GM23338 (cell line): ENCODE results near the gene ERO1B.

Experiments
- CTCF ChIP-seq, 2 experiments: fragments of 200-600 bp in 1 of 2; sonication (generic) in 1 of 2; conservative IDR thresholded peaks; 2 replicates each; pipeline versions ENCODE4 v1.5.1 to v1.6.1; 2016 to 2017; ENCODE audit warnings: antibody characterized with exemption in 2 of 2, low read depth in 2 of 2, mild to moderate bottlenecking in 2 of 2, moderate library complexity in 1 of 2
- EZH2 ChIP-seq: fragments of 200-600 bp; sonication (generic); IDR thresholded peaks from one replicate; pipeline ENCODE4 v1.8.0; 2017; ENCODE audit warnings: antibody characterized with exemption, mild to moderate bottlenecking, low read depth; ENCODE audit not compliant: unreplicated experiment
- JUNB ChIP-seq: IDR thresholded peaks from one replicate; pipeline ENCODE4 v1.6.1; 2016; ENCODE audit warnings: antibody characterized with exemption; ENCODE audit not compliant: unreplicated experiment
- POLR2AphosphoS5 ChIP-seq: IDR thresholded peaks from 2 replicates; pipeline ENCODE4 v1.6.1; 2016; ENCODE audit warnings: antibody characterized with exemption, low read depth
- STAT1 ChIP-seq: IDR thresholded peaks from one replicate; pipeline ENCODE4 v1.6.1; 2016; ENCODE audit warnings: antibody characterized with exemption; ENCODE audit not compliant: unreplicated experiment
- ZNF114 ChIP-seq: fragments of 250-450 bp; sonication (Bioruptor Pico); IDR thresholded peaks from 2 replicates; pipeline ENCODE4 v1.5.0; 2020; ENCODE audit warnings: mild to moderate bottlenecking, moderate library complexity
- ZNF331 ChIP-seq: fragments of 250-450 bp; sonication (Bioruptor Pico); IDR thresholded peaks from 2 replicates; pipeline ENCODE4 v1.5.0; 2020; ENCODE audit warnings: low read depth, mild to moderate bottlenecking, moderate library complexity
- TF ChIP-seq, protein P1 (sequence below): IDR thresholded peaks from 2 replicates; pipeline ENCODE4 v1.6.1; 2016; ENCODE audit warnings: antibody characterized with exemption
- TF ChIP-seq, protein P2 (sequence below): IDR thresholded peaks from one replicate; pipeline ENCODE4 v1.6.1; 2018; ENCODE audit warnings: antibody characterized with exemption; ENCODE audit not compliant: unreplicated experiment

DNA sequence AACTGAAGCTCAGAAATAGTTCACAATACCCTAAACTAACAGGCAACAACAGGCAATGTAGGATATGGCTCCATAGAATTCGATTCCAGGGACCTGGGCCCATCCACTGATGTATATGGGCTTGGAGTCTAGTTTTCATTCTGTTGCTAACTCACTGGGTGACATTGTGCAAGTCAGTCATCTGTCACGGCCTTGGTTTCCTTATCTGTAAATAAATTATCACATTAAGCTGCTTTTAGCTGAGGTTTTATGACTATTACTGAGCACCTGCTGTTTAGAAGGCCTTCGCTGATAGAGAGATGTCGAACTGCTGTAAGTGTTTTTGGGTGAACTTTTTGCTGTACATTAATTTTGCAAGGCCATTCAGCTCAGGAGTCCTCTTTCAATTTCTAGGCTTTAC is 22.9 kb upstream of the ERO1B start:
- TF ChIP-seq POLR2AphosphoS5 = no peak
- TF ChIP-seq CTCF (conservative IDR thresholded peaks at IDR 0.05; ENCODE audit: low read depth in 2 of 2) = no peak
- TF ChIP-seq ZNF114 (CRISPR knock-in tag) = no peak
- TF ChIP-seq STAT1 = no peak
- TF ChIP-seq EZH2 = no peak
- TF ChIP-seq, protein P1, sequence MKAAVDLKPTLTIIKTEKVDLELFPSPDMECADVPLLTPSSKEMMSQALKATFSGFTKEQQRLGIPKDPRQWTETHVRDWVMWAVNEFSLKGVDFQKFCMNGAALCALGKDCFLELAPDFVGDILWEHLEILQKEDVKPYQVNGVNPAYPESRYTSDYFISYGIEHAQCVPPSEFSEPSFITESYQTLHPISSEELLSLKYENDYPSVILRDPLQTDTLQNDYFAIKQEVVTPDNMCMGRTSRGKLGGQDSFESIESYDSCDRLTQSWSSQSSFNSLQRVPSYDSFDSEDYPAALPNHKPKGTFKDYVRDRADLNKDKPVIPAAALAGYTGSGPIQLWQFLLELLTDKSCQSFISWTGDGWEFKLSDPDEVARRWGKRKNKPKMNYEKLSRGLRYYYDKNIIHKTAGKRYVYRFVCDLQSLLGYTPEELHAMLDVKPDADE = no peak
- no peak for TF ChIP-seq JUNB
- TF ChIP-seq, protein P2, sequence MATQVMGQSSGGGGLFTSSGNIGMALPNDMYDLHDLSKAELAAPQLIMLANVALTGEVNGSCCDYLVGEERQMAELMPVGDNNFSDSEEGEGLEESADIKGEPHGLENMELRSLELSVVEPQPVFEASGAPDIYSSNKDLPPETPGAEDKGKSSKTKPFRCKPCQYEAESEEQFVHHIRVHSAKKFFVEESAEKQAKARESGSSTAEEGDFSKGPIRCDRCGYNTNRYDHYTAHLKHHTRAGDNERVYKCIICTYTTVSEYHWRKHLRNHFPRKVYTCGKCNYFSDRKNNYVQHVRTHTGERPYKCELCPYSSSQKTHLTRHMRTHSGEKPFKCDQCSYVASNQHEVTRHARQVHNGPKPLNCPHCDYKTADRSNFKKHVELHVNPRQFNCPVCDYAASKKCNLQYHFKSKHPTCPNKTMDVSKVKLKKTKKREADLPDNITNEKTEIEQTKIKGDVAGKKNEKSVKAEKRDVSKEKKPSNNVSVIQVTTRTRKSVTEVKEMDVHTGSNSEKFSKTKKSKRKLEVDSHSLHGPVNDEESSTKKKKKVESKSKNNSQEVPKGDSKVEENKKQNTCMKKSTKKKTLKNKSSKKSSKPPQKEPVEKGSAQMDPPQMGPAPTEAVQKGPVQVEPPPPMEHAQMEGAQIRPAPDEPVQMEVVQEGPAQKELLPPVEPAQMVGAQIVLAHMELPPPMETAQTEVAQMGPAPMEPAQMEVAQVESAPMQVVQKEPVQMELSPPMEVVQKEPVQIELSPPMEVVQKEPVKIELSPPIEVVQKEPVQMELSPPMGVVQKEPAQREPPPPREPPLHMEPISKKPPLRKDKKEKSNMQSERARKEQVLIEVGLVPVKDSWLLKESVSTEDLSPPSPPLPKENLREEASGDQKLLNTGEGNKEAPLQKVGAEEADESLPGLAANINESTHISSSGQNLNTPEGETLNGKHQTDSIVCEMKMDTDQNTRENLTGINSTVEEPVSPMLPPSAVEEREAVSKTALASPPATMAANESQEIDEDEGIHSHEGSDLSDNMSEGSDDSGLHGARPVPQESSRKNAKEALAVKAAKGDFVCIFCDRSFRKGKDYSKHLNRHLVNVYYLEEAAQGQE = no peak
- TF ChIP-seq ZNF331 (CRISPR knock-in tag) = no peak
